Endometrium (tissue), 2 donors: ENCODE measurements around the gene SEC23B.
"Not testable (repeated sequence)": the region's sequence is repeated elsewhere in the genome, so short reads cannot be mapped to it uniquely, and the experiment has no call there.

Experiments
- FAIRE-seq: peaks from 2 replicates; lab custom pipeline; 2012; peaks lifted over from hg19 to GRCh38; lab: Jason Lieb, UNC
- donor health status: control.
- donor health status: control.

The SEC23B gene

DNA sequence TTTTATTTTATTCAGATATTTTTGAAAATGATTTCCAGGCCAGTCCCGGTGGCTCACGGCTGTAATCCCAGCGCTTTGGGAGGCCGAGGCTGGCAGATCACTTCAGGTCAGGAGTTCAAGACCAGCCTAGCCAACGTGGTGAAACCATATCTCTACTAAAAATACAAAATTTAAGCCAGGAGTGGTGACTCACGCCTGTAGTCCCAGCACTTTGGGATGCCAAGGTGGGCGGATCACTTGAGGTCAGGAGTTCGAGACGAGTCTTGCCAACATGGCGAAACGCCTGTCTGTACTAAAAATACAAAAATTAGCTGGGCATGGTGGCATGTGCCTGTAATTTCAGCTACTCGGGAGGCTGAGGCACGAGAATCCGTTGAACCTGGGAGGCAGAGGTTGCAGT lies 19.0 kb downstream of the SEC23B start:
- FAIRE-seq = not testable (repeated sequence)

DNA sequence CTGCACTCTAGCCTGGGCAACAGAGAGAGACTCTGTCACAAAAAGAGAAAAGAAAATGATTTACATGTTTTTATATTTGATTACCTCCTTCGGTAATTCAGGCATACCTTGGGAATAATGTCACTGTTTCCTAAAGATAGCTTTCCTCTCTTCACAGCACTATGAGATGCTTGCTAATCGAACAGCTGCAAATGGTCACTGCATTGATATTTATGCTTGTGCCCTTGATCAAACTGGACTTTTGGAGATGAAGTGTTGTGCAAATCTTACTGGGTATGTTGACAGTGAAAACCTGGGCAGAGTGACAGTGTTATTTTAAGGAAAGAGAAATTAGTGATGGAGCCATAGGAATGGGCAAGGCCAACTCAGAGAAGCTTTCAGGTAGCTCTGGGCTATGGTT lies 19.6 kb downstream of the SEC23B start:
- FAIRE-seq = no peak

DNA sequence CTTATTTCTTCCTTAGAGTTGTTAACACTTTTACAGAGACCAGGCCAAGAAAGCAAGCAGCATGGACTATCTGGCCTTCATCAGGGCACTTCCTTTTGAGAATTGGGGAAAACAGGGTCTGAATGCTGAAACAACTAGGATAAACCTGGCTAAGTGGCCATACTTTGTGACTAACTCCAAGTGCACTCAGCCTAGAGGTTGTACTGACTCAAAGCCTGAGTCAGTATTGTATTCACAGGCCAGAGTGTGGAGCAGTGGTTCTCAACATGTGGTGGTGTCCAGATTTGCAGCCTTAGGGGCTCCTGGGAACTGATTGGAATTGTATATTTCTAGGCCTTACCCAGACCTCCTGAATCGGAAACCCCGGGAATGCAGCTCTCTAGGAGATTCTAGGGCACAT lies 20.1 kb downstream of the SEC23B start:
- FAIRE-seq = no peak

DNA sequence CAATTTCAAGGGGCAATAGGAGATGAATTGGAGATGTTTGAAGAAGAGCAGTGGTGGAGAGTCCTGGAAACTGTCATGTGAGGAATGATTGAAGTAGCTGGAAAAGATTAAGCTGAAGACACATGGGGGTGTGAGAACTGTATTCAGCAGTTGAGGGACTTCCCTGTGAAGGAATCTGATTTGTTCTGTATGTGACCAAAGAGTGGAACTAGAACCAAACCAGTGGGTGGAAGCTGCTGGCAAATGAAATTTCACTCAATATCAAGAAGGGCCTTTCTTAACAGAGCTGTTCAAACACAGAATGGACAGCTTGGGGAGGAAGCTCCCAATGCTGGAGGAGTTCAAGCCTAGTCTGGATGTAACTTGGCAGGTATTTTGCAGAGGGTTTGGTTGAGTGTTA lies 21.3 kb downstream of the SEC23B start:
- no peak for FAIRE-seq

DNA sequence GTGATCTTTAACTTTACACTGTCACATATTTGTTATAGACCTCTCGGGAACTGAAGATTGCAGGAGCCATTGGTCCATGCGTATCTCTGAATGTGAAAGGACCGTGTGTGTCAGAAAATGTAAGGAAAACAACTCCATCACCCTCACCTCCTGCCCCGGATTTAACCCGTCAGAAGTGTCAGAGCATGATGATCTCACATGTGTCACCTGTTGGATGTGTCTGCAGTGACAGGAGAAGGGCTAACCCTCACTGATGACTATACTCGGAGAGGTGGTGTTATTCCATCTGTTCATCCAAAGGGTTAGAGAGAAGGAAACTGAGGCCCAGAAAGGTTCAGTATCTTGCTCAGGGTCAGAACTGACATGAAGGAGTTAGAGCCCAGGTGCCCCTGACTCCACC lies 24.9 kb downstream of the SEC23B start:
- FAIRE-seq = no peak

DNA sequence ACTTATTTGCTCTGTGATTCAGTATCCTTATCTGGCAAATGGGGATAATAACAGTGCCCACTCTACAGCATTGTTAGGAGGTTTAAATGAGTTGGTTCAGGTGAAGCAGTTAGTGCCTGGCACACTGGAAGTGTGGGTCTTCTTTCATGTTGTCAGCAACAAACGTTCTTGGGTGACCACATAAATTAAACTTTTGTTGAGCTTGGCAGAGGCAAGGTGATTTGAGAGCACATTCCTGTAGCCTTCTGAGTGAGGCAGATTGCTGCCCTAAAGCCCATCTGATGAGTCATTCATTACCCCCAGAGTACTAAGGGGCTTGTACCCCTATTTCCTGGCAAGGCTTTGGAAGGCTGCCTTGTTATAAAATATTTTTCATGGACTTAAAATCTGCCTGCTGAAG lies 25.8 kb downstream of the SEC23B start:
- FAIRE-seq = no peak

DNA sequence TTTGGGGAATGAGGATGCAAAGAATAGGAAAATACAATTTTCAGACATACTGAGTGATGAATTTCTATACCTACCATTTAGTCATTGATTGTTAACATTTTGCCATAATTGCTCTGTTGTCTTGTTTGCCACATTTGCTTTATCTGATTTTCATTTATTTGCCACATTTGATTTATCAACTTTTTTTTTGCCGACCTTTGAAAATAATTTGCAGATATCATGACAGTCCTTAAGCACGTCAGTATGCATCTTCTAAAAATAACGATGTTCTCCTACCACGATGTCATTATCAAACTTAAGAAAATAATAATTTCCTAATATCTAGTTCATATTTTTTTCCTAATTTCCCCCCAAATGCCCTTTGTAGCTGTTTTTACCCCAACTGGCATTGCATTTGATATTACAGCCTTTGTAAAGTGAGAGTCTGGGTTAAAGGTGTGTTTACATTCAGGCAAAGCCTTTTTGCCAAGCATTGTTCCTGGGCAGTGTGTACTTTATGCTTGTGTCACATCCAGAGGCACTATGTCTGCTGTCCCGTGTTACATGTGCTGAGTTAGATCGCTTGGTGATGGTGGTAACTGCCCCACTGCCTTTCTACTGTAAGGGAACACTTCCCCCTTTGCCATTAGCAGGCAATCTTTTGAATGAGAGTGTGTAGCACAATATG lies 26.4 kb downstream of the SEC23B start:
- no peak for FAIRE-seq

DNA sequence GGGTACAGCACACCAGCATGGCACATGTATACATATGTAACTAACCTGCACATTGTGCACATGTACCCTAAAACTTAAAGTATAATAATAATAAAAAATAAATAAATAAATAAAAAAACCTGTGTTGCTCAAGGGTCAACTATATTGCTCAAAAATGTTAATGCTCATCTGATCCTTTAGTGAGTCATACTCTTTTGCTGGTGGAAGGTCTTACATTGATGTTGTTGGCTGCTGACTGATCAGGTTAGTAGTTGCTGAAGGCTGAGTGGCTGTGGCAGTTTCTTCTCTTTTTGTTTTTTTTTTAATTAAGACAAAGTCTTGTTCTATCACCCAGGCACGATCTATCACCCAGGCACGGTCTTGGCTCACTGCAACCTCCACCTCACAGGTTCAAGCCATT lies 29.9 kb downstream of the SEC23B start:
- FAIRE-seq = no peak

DNA sequence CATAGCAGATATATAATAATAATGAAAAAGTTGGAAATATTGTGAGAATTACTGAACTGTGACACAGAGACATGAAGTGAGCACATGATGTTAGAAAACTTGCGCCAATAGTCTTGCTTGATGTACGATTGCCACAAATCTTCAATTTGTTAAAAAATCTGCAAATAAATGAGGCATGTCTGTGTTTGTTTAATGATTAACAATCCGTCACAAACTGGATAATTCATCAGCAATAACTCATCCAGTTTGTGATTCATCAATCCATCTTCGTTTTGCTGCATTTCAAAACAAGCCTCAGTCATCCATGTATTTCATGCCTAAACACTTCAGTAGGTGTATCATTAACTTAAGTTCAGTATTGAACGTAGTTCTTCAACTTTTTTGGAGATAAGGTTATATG lies 34.0 kb downstream of the SEC23B start:
- no peak for FAIRE-seq

DNA sequence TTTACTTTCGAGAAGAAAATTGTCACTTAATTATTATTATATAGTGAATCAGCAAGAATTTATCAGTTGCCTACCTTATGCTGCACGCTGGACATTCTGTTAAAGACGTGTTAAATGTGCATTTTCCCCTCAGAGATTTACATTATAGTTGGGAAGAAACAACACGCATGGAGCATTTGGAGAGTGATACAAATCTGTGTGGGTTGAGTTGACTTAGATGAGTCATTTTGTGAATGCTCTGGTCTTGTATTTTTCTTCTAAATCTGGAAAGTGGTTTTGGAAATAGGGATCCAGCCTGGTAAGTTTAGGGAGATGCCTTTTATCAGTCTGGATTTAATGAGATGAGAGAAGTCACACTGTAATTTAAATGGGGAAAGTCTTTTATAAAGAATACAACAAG lies 35.5 kb downstream of the SEC23B start:
- no peak for FAIRE-seq

DNA sequence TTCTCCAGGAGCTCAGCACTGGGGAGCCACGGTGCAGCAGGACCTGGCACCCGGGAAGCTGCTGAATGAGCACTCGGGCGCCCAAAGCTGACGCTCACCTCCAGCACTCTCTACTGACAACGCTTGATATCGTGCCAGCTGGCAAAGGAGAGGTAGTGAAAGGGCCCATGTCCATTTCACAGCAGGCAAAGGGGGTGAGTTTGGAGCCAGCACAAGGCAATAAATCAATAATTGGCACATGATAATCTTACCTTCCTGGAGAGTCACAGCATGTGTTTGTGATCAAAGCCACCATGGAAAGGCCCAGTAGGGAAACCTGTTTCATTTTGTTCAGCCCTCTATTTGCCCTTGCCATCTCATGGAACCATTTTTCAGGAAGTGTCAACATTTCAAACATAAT lies 36.2 kb downstream of the SEC23B start:
- FAIRE-seq = no peak

DNA sequence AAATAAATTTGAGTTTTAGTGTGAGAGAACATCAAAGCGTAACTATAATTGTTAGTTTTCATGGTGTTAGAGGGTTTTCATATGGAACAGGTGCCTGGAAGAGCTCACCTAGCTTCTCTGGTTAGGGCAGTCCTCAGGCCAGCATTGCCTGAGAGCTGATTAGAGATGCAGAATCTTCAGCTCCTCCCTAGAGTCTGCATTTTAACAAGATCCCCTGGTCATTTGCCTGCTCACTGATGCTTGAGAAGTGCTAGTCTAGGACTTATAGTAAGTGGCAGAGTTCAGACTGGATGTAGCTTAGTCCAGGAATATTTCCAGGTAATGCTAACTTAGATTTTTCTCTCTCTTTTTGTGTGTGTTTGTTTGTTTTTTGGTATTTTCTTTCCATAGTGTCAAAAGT lies 37.8 kb downstream of the SEC23B start:
- no peak for FAIRE-seq

DNA sequence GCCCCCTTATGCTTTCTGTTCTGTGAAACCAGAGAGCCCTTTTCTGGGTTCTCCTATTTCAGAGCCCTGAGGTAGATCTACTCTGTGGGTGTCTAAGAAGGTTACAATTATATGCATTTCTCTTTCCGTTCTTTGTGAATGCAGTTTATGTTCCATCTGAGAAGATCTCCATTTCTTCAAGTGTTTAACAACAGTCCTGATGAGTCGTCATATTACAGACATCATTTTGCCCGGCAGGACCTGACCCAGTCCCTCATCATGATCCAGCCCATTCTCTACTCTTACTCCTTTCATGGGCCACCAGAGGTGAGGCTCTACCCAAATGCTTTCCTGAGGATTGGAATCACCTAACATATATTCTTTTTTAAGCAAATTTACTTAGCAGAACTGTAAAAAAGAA lies 40.7 kb downstream of the SEC23B start:
- no peak for FAIRE-seq

DNA sequence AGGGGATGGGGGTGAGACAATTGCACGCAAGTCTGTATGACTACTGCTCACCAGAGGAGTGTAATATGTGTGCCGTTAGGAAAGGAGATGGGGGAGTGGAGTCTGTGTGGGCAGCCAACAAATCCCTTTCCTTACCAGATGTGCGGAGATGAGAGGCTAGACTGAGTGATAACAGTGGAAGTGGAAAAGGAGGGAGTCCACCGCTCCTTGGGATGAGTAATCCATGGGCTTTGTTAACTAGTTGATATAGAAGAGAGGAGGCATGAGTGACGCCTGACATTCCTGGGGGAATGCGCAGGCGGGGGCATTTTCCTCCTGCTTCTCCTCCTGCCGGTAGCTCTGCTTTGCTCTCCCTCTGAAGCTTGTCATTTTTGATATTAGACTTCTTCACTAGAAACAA lies 46.0 kb downstream of the SEC23B start:
- FAIRE-seq = no peak

DNA sequence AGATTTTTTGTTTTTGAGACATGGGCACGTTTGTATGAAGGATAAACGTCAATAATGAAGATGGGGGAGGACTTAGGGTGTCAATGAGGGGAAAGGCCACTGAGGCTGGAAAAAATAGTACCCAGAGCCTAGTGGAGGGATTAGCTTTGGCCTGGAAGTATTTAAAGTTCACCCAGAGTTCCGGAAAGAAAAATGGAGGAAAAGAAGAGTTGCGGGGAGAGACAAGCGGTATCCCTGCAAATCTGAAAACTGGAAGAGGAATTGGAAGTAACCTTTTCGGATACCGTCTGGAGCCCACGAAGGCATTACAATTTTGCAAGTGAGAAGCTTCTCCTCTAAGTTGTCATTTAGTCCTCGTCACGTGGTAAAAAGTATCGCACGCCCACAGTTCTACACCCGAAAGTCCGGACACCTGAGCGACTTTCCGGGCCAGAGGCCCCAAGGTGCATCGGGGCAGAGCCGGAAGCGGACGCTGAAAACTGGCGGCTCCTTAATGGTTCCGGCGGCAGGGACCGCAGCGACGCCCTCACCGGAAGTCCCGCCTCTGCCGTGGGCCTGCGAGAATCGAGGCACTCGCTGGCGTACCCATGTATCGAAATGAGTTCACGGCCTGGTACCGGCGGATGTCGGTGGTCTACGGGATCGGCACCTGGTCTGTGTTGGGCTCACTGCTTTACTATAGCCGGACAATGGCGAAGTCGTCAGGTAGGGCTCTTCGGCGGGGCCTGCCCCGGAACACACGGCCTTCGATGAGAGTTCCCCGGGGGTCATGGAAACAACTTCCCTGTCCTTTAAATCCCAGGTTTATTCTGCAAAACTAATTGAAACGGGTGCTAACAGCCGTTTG lies 59.4 kb downstream of the SEC23B start, which contains the start of gene SMIM26:
Gene SMIM26 (plus strand): TSS at position 541 of the 847 bp plus-strand sequence. CDS start 47 bp downstream, at position 588.
- peak; percentile 72 for FAIRE-seq

DNA sequence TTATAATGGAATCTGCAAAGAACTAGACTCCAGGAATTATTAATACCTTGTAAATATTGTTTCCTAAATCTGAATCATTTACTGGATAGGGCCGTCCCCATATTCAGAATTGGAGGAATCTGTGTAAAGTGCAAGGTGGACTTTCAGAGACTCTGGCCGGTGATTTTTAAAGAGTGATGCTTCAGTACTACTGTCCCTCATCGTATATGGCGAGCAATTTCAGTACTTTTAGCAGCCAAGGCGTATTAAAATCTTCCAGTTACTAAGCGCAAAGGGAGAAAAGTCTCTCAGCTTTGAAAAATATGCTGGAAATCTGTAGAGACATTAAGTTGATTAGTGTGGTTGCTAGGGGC lies 60.0 kb downstream of the SEC23B start:
- FAIRE-seq = no peak

DNA sequence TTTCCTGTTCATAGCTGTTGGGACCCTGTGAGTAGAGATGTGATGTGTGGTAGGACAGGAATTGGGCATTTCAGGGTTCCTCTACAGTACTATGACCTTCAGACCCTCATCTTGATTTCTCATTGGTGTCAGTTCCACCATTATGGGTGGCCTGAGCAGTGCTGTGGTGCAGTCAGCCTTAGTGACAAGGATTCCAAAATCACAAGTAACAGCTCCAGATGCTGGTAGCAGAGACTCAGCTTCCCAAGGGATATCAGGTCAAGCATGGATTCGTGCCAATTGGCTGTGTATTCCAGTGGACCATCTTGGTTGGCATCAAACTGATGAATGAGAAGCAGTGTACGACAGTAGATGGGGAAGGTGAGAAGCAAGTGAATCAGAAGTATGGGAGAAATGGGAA lies 63.3 kb downstream of the SEC23B start:
- no peak for FAIRE-seq

DNA sequence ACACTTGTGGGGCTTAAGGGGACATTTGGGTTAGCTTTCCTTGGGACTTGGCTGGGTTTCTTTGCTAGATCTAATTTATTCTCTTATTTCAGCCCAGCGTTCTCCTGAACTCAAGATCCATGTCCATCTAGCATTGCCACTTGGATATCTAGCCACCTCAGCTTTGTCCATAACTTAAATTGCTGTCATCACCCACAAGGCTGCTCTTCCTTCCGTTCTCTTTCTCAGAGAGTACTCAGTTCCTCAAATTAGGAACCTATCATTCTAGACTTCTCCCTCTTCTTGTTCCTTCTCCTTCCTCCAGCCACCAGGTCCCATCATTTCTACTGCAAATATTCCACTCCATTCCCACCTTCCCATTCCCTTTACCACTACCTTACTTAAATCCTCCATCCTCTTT lies 63.8 kb downstream of the SEC23B start:
- no peak for FAIRE-seq

DNA sequence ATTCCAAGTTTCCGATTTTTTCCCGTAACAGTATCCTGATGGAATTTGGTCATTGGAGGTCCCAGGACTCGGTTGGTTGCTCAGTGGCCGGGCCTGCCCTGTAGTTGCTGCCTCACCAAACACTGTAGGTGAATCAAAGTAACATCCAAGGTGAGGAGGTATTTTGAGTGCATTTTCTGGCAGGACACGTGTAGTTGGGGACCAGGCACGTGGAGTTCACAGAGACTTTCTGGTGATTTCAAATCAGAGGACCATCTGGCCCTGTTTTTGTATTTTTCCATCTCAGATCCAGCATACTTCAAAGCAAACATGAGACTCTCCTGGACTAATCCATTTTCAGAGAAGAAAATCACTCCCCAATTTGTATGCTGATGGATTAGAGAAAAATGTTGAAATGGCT lies 70.2 kb downstream of the SEC23B start:
- FAIRE-seq = no peak

DNA sequence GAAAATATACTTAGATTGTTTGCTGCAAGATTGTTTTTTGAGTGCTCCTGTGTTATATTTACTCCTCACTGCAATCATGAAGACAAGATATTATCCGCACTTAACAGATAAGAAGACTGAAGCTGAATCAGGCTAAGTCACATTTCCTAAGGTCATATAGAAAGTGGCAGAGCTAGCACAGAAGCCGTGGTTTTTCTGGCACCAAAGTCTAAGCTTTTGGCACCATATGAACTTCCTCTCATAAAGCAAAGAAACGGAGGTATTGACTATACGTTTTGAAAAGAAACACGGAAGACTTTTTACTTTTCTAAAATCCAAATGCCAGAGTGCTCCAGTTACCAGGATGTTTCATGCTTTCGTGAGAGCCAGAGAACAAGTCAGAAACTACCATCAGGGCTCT lies 70.8 kb downstream of the SEC23B start:
- no peak for FAIRE-seq

DNA sequence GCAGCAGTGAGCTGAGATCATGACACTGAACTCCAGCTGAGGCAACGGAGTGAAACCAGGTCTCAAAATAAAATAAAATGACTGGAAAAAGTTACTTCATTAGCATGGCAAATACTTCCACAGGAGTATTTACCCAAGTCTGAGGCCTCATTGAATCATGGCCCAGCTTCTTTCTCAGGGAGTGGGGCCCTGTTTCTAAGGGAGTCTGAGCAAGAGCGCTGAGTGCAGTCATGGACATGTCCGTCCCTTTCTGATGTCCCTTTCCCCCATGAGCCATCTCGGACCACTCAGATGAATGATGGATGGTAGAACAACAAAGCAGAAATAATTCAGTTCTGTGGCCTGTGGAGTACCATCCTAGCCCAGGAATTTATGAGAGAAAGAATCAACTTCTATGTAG lies 72.3 kb downstream of the SEC23B start:
- FAIRE-seq = no peak

DNA sequence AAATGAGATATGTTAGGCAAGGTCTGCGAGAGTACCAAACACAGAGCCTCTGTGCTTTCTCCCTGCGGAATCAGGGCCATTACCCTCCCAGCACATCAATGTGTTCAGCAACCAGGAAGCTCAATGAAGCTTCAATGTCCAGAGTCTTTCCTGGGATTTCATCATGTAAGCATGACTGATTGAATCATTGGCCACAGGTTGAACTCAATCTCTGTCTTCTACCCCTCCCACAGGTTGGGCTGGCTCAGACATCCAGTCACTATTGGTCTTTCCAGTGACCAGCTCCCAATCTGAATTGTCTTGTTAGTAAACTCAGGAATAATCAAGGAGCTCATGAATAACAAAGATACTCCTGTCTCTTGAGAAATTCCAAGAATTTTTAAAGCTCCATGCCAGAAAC lies 77.4 kb downstream of the SEC23B start:
- no peak for FAIRE-seq

DNA sequence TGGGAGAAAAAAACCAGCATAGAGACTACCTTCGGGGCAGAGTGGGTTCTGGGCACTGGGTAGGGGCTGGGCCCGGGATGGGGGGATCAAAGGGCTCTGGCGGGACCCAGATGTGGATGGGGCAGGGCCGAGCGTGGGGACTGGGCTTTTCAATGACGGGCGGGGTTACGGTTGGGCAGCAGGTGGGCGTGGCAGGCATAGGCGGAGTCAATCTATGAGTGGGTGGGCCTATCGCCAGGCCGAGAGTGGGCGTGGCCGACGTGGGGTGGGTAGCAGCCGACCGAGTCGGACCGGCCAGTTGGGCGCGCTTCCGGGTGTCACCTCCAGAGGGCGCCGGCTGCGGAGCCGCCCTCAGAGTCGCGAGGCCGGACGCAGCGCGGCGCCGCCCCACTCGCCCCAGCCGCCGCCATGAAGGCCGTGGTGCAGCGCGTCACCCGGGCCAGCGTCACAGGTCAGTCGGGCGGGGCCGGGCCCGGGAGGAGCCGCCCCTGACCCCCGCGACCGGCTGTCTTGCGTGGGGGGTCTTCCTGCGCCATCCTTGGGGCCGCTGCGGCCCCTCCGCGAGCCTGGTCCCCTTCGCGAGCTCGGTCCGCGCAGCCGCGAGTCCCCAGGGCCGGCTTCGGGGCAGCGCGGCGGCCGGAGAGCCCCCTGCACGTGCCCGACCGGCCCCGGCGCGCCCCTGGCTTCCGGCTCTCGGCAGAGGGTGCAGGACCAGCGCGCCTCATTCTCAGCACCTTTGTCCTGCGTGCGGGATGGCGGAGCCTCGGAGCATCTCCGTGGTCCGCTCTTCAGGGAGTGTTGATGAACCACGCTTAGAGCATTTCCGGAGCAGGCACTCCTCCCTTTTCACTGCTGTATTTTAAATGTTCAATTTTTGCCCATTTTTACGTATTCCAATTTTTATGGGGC lies 80.2 kb downstream of the SEC23B start, which contains the start of gene DTD1:
Gene DTD1 (plus strand): TSS at position 390 of the 909 bp plus-strand sequence. CDS start 19 bp downstream, at position 409.
- no peak for FAIRE-seq
